Tibial nerve (tissue), 4 donors: ENCODE results near the gene C1GALT1C1L.

Experiments used
- CTCF ChIP-seq, 5 experiments: fragments of 200-600 bp in 3 of 5; fragments of 450-650 bp in 2 of 5; sonication (generic) in 3 of 5; IDR thresholded peaks; one replicate each; pipeline ENCODE4 v1.5.1; 2016 to 2019; ENCODE audit warnings: antibody characterized with exemption in 5 of 5, mild to moderate bottlenecking in 3 of 5, moderate library complexity in 2 of 5
- EP300 ChIP-seq, 2 donors: sonication (generic); formaldehyde crosslinking; IDR thresholded peaks; one replicate each; pipeline ENCODE4 v1.6.1; 2017; ENCODE audit warnings: antibody characterized with exemption in 2 of 2, mild to moderate bottlenecking in 1 of 2
- POLR2A ChIP-seq, 2 donors: fragments of 450-650 bp; IDR thresholded peaks; one replicate each; pipeline ENCODE4 v1.6.1; 2017; ENCODE audit warnings: antibody characterized with exemption in 2 of 2, mild to moderate bottlenecking in 2 of 2, moderate library complexity in 2 of 2

DNA sequence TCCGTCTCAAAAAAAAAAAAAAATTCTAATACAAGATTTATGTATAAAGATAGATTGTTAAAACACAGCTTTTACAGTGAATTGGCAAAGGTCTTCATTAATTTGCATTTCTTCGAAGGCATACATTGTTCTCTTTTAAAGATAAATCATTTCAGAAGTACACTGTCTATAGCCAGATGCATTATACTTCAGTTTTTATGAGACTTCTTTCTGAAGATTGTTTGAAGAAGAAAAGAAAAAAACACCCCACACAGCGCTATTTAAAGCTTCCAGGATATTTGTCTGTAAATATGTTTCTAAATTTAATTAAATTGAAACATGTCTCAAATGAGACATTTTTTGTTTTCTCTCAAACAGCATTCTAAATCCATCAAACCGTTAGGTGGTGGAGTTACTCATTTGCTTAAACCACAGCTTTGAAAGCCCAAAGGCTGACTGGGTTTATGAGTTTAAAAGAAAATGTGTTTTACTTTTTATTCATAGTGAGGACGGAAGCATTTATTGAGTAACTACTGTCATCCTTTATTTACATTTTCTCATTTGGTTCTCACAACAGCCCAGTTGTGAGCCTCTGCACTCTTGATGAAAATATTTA is 42.4 kb upstream of the C1GALT1C1L start:
- TF ChIP-seq POLR2A (IDR thresholded peaks at IDR 0.05), result no peak
- no peak for TF ChIP-seq EP300 (IDR thresholded peaks at IDR 0.05)
- TF ChIP-seq CTCF (IDR thresholded peaks at IDR 0.05), result no peak
